Measurements from ENCODE around the gene PNPLA3.
A peak's percentile ranks its signal among the peaks of the same experiment; 100 is the strongest.

Gene PNPLA3

GRCh38 chr22:43988116-43988820 lies 64.7 kb downstream of the PNPLA3 start:
- no peak overlapping the region for H3K4me3 ChIP-seq (ENCODE audit: control insufficient read depth, low read depth, low read length)
- no peak for TF ChIP-seq CTCF (IDR thresholded peaks at IDR 0.05; ENCODE audit: control insufficient read depth, insufficient read depth, low read depth, low read length, missing control alignments)
- no peak for DNase-seq (ENCODE audit: low read depth)

- no peak for DNase-seq (ENCODE audit: low read depth)
- TF ChIP-seq CTCF (IDR thresholded peaks at IDR 0.05; ENCODE audit: control insufficient read depth, insufficient read depth, low read depth, low read length, missing control alignments) = no peak
- no peak overlapping the region for H3K4me3 ChIP-seq (ENCODE audit: control insufficient read depth, low read depth, low read length)
These were observed 65.4 kb downstream of the PNPLA3 start for GRCh38 chr22:43988960-43989359.

- no peak for TF ChIP-seq CTCF (IDR thresholded peaks at IDR 0.05; ENCODE audit: control insufficient read depth, insufficient read depth, low read depth, low read length, missing control alignments)
- no peak overlapping the region for H3K4me3 ChIP-seq (ENCODE audit: control insufficient read depth, low read depth, low read length)
- no peak for DNase-seq (ENCODE audit: low read depth)
These were observed 66.4 kb downstream of the PNPLA3 start for GRCh38 chr22:43990044-43990443.

- no peak for DNase-seq (ENCODE audit: low read depth)
- no peak overlapping the region for H3K4me3 ChIP-seq (ENCODE audit: control insufficient read depth, low read depth, low read length)
- TF ChIP-seq CTCF (IDR thresholded peaks at IDR 0.05; ENCODE audit: control insufficient read depth, insufficient read depth, low read depth, low read length, missing control alignments) = no peak
These were observed 67.9 kb downstream of the PNPLA3 start for GRCh38 chr22:43991316-43992020.

GRCh38 chr22:43992331-43992821 lies 68.8 kb downstream of the PNPLA3 start:
- DNase-seq (ENCODE audit: low read depth) = peak; percentile 4
- no peak for TF ChIP-seq CTCF (IDR thresholded peaks at IDR 0.05; ENCODE audit: control insufficient read depth, insufficient read depth, low read depth, low read length, missing control alignments)
- no peak overlapping the region for H3K4me3 ChIP-seq (ENCODE audit: control insufficient read depth, low read depth, low read length)

GRCh38 chr22:43993072-43993760 lies 69.6 kb downstream of the PNPLA3 start:
- H3K4me3 ChIP-seq (ENCODE audit: control insufficient read depth, low read depth, low read length) = no peak overlapping the region
- no peak for DNase-seq (ENCODE audit: low read depth)
- TF ChIP-seq CTCF (IDR thresholded peaks at IDR 0.05; ENCODE audit: control insufficient read depth, insufficient read depth, low read depth, low read length, missing control alignments) = peak; percentile 97

Data from AG09309 (cell line).